Transverse colon (tissue), 3 donors: ENCODE data around the gene ULBP2.

Source experiments
- CTCF ChIP-seq, 5 experiments: fragments of 200-600 bp in 3 of 5; fragments of 450-650 bp in 2 of 5; sonication (generic) in 3 of 5; IDR thresholded peaks; 1 replicate in 2 of 5; 2 replicates in 3 of 5; pipeline ENCODE4 v1.5.1; 2016 to 2017; ENCODE audit warnings: antibody characterized with exemption in 5 of 5, inconsistent platforms in 3 of 5, mild to moderate bottlenecking in 2 of 5, moderate library complexity in 1 of 5
- EP300 ChIP-seq: sonication (generic); formaldehyde crosslinking; IDR thresholded peaks from one replicate; pipeline ENCODE4 v1.6.1; 2017; ENCODE audit warnings: antibody characterized with exemption, low read depth

GRCh38 chr6:149979293-149979692 lies 37.5 kb downstream of the ULBP2 start:
- TF ChIP-seq EP300 = no peak
- no peak for TF ChIP-seq CTCF (IDR thresholded peaks at IDR 0.05)
